Lower leg skin (tissue), 4 donors: Measurements from ENCODE around the gene ABI3. TPM values are rescaled to one million over a fixed set of nuclear protein-coding genes. Genes with fewer than 3 reads are reported as not detected.
"Not testable (repeated sequence)": the region's sequence is repeated elsewhere in the genome, so short reads cannot be mapped to it uniquely, and the experiment has no call there.

ENCODE experiments used
- DNase-seq, 2 donors: peaks; one replicate each; pipeline ENCODE4 v3.0.0-alpha.2; 2019; ENCODE audit warnings: low spot score in 2 of 2
- H3K4me3 ChIP-seq: fragments of 200-600 bp; sonication (generic); 2 replicates; pipeline ENCODE4 v1.5.1; 2017; ENCODE audit warnings: mild to moderate bottlenecking, low read depth; ENCODE audit not compliant: poor library complexity, severe bottlenecking
- CTCF ChIP-seq, 3 donors: fragments of 450-650 bp; IDR thresholded peaks; one replicate each; pipeline ENCODE4 v1.5.1; 2016; ENCODE audit warnings: antibody characterized with exemption in 3 of 3, mild to moderate bottlenecking in 3 of 3, moderate library complexity in 2 of 3
- POLR2A ChIP-seq, 2 donors: fragments of 450-650 bp; IDR thresholded peaks; one replicate each; pipeline ENCODE4 v1.6.1; 2016 to 2017; ENCODE audit warnings: antibody characterized with exemption in 2 of 2, mild to moderate bottlenecking in 1 of 2, moderate library complexity in 1 of 2
- WGBS, 2 donors: methylation state at CpG; one replicate each; pipeline ENCODE4 v1.1.5; 2018; 5-methylcytosine and 5-hydroxymethylcytosine counted together
- intact Hi-C: fragments of 100-400 bp; cut with DNase I; formaldehyde crosslinking; loops from one replicate; pipeline ENCODE4 v1.15.0; 2023; ENCODE audit warnings: low total_unique reads
- total RNA-seq, 4 donors: library from RNA; depleted of rRNA; stranded (reverse); fragments of >200 nt; gene quantifications; one replicate each; pipeline ENCODE4 v1.1.0, GENCODE V29; 2016

ABI3 gene
- total RNA-seq, 4 donors from 2014 or later = 1.6 to 5.4 (median 4.7) TPM

DNA sequence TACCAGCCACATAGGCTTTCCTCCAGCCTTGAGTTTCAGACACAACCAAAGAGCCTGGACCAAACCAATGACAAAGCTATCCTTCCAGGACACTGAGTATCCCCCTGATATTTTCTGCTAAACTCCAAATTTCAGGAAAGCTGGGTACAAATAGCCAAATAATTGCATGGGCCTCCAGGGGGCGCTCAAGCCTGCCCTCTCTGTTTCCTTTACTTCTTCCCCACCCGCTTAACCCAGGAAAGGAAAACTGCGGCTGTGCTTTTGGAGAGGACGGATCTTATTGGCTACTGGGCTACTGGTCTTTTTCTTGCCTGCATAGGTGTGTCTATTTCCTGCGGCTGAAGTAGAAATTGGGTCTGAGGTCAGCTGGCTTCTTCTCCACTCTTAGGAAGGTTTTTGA is 30.2 kb upstream of the ABI3 start:
- intact Hi-C loops = loop anchor here (5.0 kb wide), 1 partner anchor 47 kb away; no protein-coding TSS in a partner anchor
- peak; percentile 49 to 93 for DNase-seq

DNA sequence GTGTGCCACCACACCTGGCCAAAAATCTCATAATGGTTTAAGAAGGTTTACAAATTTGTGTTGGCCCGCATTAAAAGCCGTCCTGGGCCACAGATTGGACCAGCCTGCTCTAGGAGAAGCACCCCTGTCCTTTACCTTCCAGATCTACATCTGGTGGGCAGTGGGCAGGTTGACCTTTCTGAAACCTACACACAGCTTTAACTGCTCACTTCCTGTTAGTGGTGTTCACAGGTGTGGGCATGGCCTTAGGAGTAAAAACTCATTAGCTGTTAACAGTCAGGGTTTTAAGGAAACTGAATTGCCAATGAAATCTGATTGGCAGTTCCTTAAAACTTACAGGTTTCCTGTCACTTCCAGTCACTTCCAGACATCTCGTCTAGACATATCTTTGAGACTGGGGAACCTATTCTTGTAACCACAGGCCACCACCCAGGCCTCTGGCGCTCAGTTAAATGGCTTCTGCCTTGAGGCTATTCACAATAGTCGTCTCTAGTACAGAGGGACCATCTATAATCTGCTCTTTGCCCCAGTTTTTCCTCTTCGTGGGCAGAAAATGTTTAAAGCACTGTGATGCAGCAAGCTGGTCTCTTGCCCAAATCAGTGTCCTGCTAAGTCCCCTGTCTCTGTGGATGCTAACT is 29.4 kb upstream of the ABI3 start:
- 65 to 71% methylated on average over 6 of the region's 6 CpGs for WGBS, 2 donors
- H3K4me3 ChIP-seq = no peak overlapping the region
- no peak for TF ChIP-seq POLR2A (IDR thresholded peaks at IDR 0.05)
- TF ChIP-seq CTCF (IDR thresholded peaks at IDR 0.05) = no peak
- intact Hi-C loops = loop anchor here (5.0 kb wide), 1 partner anchor 46 kb away; no protein-coding TSS in a partner anchor
- no peak for DNase-seq

More for the DNA sequence above, 30.2 kb upstream of the ABI3 start:
- peak in 1 of 3 donors; percentile 68 for TF ChIP-seq CTCF (IDR thresholded peaks at IDR 0.05)
- no peak for TF ChIP-seq POLR2A (IDR thresholded peaks at IDR 0.05)
- 14 to 16% methylated on average over 5 of the region's 5 CpGs for WGBS, 2 donors
- H3K4me3 ChIP-seq = no peak overlapping the region

- WGBS, 2 donors = 81 to 88% methylated on average over 3 to 5 of the region's 5 CpGs
- intact Hi-C loops = loop anchor here (5.0 kb wide), 1 partner anchor 44 kb away; no protein-coding TSS in a partner anchor
- H3K4me3 ChIP-seq = no peak overlapping the region
- DNase-seq = no peak
- TF ChIP-seq POLR2A (IDR thresholded peaks at IDR 0.05) (no peak), CTCF (IDR thresholded peaks at IDR 0.05) (no peak)
Measured at GRCh38 chr17:49183341-49183740, 27.2 kb upstream of the ABI3 start.

DNA sequence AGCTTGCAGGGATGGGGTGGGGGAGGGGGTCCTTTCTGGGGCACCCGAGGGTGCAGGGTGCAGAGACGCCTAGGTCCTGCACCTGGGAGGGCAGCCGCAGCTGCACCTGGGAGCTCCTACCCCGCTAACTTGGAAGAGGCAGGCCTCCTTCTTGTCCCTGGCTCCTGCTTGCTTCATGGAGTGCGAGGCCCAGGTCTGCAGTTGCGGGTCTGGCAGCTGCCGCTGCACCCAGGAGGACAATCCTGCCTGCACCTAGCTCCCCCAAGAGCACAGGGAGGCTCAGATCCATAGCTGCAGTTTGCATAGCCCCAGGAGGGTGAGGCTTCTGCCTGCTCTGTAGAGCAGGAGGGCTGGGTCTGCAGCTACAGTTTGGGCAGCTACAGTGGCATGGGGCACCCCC is 26.7 kb upstream of the ABI3 start:
- WGBS, 2 donors = 91 to 100% methylated on average over 3 to 6 of the region's 7 CpGs
- TF ChIP-seq CTCF (IDR thresholded peaks at IDR 0.05) = no peak
- no peak for TF ChIP-seq POLR2A (IDR thresholded peaks at IDR 0.05)
- no peak for DNase-seq
- intact Hi-C loops = loop anchor here (5.0 kb wide), 1 partner anchor 44 kb away; no protein-coding TSS in a partner anchor
- H3K4me3 ChIP-seq = no peak overlapping the region

GRCh38 chr17:49184522-49184921 is 26.0 kb upstream of the ABI3 start:
- intact Hi-C loops = loop anchor here (5.0 kb wide), 1 partner anchor 43 kb away; no protein-coding TSS in a partner anchor
- not testable (repeated sequence) for DNase-seq, H3K4me3 ChIP-seq

GRCh38 chr17:49185381-49185780 is 25.1 kb upstream of the ABI3 start:
- H3K4me3 ChIP-seq, intact Hi-C loops, DNase-seq: not testable (repeated sequence)
- WGBS, 2 donors = 100% methylated on average over 1 of the region's 1 CpG

GRCh38 chr17:49187301-49187700 is 23.2 kb upstream of the ABI3 start:
- intact Hi-C loops = no loop called here
- no peak overlapping the region for H3K4me3 ChIP-seq
- 95% methylated on average over 3 of the region's 3 CpGs for WGBS, 2 donors
- TF ChIP-seq CTCF (IDR thresholded peaks at IDR 0.05) (no peak), POLR2A (IDR thresholded peaks at IDR 0.05) (no peak)
- DNase-seq = no peak
